T-helper 2 cell treated with Interferon-gamma antibody and Interleukin-4, amounts not matched to agents 100 ng/mL and 5 ng/mL, for 36 hours (primary cell): ENCODE measurements around the gene FNDC3B. TPM values are rescaled to one million over a fixed set of nuclear protein-coding genes. Genes with fewer than 3 reads are reported as not detected.

Source experiments
- intact Hi-C: fragments of 100-400 bp; cut with micrococcal nuclease; formaldehyde crosslinking; loops from one replicate; pipeline ENCODE4 v1.15.1; 2023
- total RNA-seq: library from RNA; stranded (reverse); gene quantifications from 2 replicates; pipeline ENCODE4 v1.2.3, GENCODE V29; 2022

Gene FNDC3B
- total RNA-seq, 1 donor from 2014 or later: 16.6 TPM

- intact Hi-C loops: no loop called here
Measured at GRCh38 chr3:172276103-172276502, 236.7 kb downstream of the FNDC3B start.

- intact Hi-C loops: no loop called here
Measured at GRCh38 chr3:172277151-172277652, 237.8 kb downstream of the FNDC3B start.

- intact Hi-C loops: no loop called here
Measured at GRCh38 chr3:172279191-172279640, 239.8 kb downstream of the FNDC3B start.

- intact Hi-C loops: no loop called here
Measured at GRCh38 chr3:172279974-172280373, 240.6 kb downstream of the FNDC3B start.

GRCh38 chr3:172280406-172281051, 241.2 kb downstream of the FNDC3B start:
- intact Hi-C loops: no loop called here

- intact Hi-C loops: no loop called here
Measured at GRCh38 chr3:172281884-172282283, 242.5 kb downstream of the FNDC3B start.

GRCh38 chr3:172282850-172283249, 243.5 kb downstream of the FNDC3B start:
- intact Hi-C loops: no loop called here

- intact Hi-C loops: no loop called here
Measured at GRCh38 chr3:172283841-172284357, 244.5 kb downstream of the FNDC3B start.

GRCh38 chr3:172285844-172286243, 246.5 kb downstream of the FNDC3B start:
- intact Hi-C loops: no loop called here

- intact Hi-C loops: no loop called here
Measured at GRCh38 chr3:172286548-172287148, 247.3 kb downstream of the FNDC3B start.

- intact Hi-C loops: no loop called here
Measured at GRCh38 chr3:172287937-172288477, 248.6 kb downstream of the FNDC3B start.

- intact Hi-C loops: no loop called here
Measured at GRCh38 chr3:172288651-172289050, 249.3 kb downstream of the FNDC3B start.

- intact Hi-C loops: no loop called here
Measured at GRCh38 chr3:172289583-172289982, 250.2 kb downstream of the FNDC3B start.

GRCh38 chr3:172290457-172290856, 251.1 kb downstream of the FNDC3B start:
- intact Hi-C loops: no loop called here

- intact Hi-C loops: no loop called here
Measured at GRCh38 chr3:172291650-172292049, 252.3 kb downstream of the FNDC3B start.

GRCh38 chr3:172292422-172292821, 253.0 kb downstream of the FNDC3B start:
- intact Hi-C loops: no loop called here

GRCh38 chr3:172293093-172293492, 253.7 kb downstream of the FNDC3B start:
- intact Hi-C loops: no loop called here

- intact Hi-C loops: no loop called here
Measured at GRCh38 chr3:172294223-172294806, 254.9 kb downstream of the FNDC3B start.

- intact Hi-C loops: no loop called here
Measured at GRCh38 chr3:172296248-172296974, 257.0 kb downstream of the FNDC3B start.

GRCh38 chr3:172296975-172297332, 257.6 kb downstream of the FNDC3B start:
- intact Hi-C loops: no loop called here

- intact Hi-C loops: no loop called here
Measured at GRCh38 chr3:172298247-172298646, 258.9 kb downstream of the FNDC3B start.
